Fibroblast of lung (primary cell): Measurements from ENCODE around the gene MRPL19.
"Not testable (repeated sequence)": the region's sequence is repeated elsewhere in the genome, so short reads cannot be mapped to it uniquely, and the experiment has no call there.

ENCODE experiments used
- CTCF ChIP-seq, 2 donors: IDR thresholded peaks in 1 of 2; conservative IDR thresholded peaks in 1 of 2; 1 replicate in 1 of 2; 2 replicates in 1 of 2; pipeline ENCODE4 v1.5.1; 2011 to 2012; ENCODE audit warnings: low read length in 2 of 2, control low read depth in 1 of 2, inconsistent platforms in 1 of 2, low read depth in 1 of 2, mild to moderate bottlenecking in 1 of 2
- EZH2 ChIP-seq: IDR thresholded peaks from 2 replicates; pipeline ENCODE4 v1.5.1; 2012; ENCODE audit warnings: low read length, control low read depth, mild to moderate bottlenecking; ENCODE audit errors: missing control alignments

GRCh38 chr2:75711590-75711989 is 65.0 kb downstream of the MRPL19 start:
- TF ChIP-seq CTCF (conservative IDR thresholded peaks at IDR 0.05 in 1 of 2, IDR thresholded peaks at IDR 0.05 in 1 of 2; ENCODE audit: low read depth in 1 of 2, low read length in 2 of 2); EZH2: not testable (repeated sequence)
